ENCODE results near the gene CTNNA3. TPM values are rescaled to one million over a fixed set of nuclear protein-coding genes. Genes with fewer than 3 reads are reported as not detected.
A peak's percentile ranks its signal among the peaks of the same experiment; 100 is the strongest.

The CTNNA3 gene
- total RNA-seq, 1 experiment from 2014 or later: 0.20 TPM

GRCh38 chr10:66326876-66327275 lies 1369.1 kb downstream of the CTNNA3 start:
- Mint-ChIP-seq H3K27ac (ENCODE audit: unreplicated experiment) (no peak overlapping the region), H3K4me1 (ENCODE audit: low read depth, unreplicated experiment) (peaks cover 8% of the 10 kb centered on the region), H3K9me3 (ENCODE audit: unreplicated experiment) (no peaks in the 10 kb centered on the region), H3K27me3 (ENCODE audit: insufficient read depth, unreplicated experiment) (no peaks in the 10 kb centered on the region), H3K4me3 (ENCODE audit: unreplicated experiment) (no peak overlapping the region), H3K36me3 (ENCODE audit: insufficient read depth, unreplicated experiment) (peaks cover 5% of the 10 kb centered on the region)
- no peaks in the 10 kb centered on the region for H3K27me3 ChIP-seq (replicated peaks; ENCODE audit: control insufficient read depth, insufficient read depth, low read length)
- BruUV-seq (replicated peaks): no TSS peak
- no peaks in the 10 kb centered on the region for H3K9me3 ChIP-seq
- ChIA-PET POLR2A (no interaction called here), CTCF (no interaction called here)
- TF ChIP-seq, protein P1, sequence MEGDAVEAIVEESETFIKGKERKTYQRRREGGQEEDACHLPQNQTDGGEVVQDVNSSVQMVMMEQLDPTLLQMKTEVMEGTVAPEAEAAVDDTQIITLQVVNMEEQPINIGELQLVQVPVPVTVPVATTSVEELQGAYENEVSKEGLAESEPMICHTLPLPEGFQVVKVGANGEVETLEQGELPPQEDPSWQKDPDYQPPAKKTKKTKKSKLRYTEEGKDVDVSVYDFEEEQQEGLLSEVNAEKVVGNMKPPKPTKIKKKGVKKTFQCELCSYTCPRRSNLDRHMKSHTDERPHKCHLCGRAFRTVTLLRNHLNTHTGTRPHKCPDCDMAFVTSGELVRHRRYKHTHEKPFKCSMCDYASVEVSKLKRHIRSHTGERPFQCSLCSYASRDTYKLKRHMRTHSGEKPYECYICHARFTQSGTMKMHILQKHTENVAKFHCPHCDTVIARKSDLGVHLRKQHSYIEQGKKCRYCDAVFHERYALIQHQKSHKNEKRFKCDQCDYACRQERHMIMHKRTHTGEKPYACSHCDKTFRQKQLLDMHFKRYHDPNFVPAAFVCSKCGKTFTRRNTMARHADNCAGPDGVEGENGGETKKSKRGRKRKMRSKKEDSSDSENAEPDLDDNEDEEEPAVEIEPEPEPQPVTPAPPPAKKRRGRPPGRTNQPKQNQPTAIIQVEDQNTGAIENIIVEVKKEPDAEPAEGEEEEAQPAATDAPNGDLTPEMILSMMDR (IDR thresholded peaks at IDR 0.05; ENCODE audit: insufficient read depth in 1 of 2, low read depth in 1 of 2, low read length in 1 of 2, severe bottlenecking in 1 of 2, unreplicated experiment in 1 of 2): no peak
- DNase-seq: no peak
- peaks cover 6% of the 10 kb centered on the region; the same call in 1 of the 2 replicates for H3K4me1 ChIP-seq
- no peaks in the 10 kb centered on the region for H3K36me3 ChIP-seq (ENCODE audit: control insufficient read depth, insufficient read depth, low read length)
- no peak overlapping the region for H3K4me3 ChIP-seq (ENCODE audit: low read depth, low read length)
- intact Hi-C loops (cut with micrococcal nuclease; ENCODE audit: unreplicated experiment): no loop called here

GRCh38 chr10:66322777-66323176 lies 1373.2 kb downstream of the CTNNA3 start:
- Histone ChIP-seq H3K27me3 (replicated peaks; ENCODE audit: control insufficient read depth, insufficient read depth, low read length) (no peaks in the 10 kb centered on the region), H3K36me3 (ENCODE audit: control insufficient read depth, insufficient read depth, low read length) (no peaks in the 10 kb centered on the region), H3K9me3 (no peaks in the 10 kb centered on the region), H3K4me3 (ENCODE audit: low read depth, low read length) (no peak overlapping the region), H3K4me1 (peaks cover 8% of the 10 kb centered on the region; the same call in 1 of the 2 replicates)
- TF ChIP-seq, protein P1 (IDR thresholded peaks at IDR 0.05; ENCODE audit: insufficient read depth in 1 of 2, low read depth in 1 of 2, low read length in 1 of 2, severe bottlenecking in 1 of 2, unreplicated experiment in 1 of 2): no peak
- Mint-ChIP-seq H3K27ac (ENCODE audit: unreplicated experiment) (peak overlapping the region; percentile 72), H3K27me3 (ENCODE audit: insufficient read depth, unreplicated experiment) (no peaks in the 10 kb centered on the region), H3K36me3 (ENCODE audit: insufficient read depth, unreplicated experiment) (peaks cover 5% of the 10 kb centered on the region), H3K9me3 (ENCODE audit: unreplicated experiment) (no peaks in the 10 kb centered on the region), H3K4me1 (ENCODE audit: low read depth, unreplicated experiment) (peaks cover 11% of the 10 kb centered on the region), H3K4me3 (ENCODE audit: unreplicated experiment) (no peak overlapping the region)
- ChIA-PET CTCF (interaction anchor here (0.7 kb wide), 1 partner anchor 276 kb away, joined by 5 read pairs; no protein-coding TSS in a partner anchor), POLR2A (no interaction called here)
- no peak for DNase-seq
- no TSS peak for BruUV-seq (replicated peaks)
- intact Hi-C loops (cut with micrococcal nuclease; ENCODE audit: unreplicated experiment): no loop called here

DNA sequence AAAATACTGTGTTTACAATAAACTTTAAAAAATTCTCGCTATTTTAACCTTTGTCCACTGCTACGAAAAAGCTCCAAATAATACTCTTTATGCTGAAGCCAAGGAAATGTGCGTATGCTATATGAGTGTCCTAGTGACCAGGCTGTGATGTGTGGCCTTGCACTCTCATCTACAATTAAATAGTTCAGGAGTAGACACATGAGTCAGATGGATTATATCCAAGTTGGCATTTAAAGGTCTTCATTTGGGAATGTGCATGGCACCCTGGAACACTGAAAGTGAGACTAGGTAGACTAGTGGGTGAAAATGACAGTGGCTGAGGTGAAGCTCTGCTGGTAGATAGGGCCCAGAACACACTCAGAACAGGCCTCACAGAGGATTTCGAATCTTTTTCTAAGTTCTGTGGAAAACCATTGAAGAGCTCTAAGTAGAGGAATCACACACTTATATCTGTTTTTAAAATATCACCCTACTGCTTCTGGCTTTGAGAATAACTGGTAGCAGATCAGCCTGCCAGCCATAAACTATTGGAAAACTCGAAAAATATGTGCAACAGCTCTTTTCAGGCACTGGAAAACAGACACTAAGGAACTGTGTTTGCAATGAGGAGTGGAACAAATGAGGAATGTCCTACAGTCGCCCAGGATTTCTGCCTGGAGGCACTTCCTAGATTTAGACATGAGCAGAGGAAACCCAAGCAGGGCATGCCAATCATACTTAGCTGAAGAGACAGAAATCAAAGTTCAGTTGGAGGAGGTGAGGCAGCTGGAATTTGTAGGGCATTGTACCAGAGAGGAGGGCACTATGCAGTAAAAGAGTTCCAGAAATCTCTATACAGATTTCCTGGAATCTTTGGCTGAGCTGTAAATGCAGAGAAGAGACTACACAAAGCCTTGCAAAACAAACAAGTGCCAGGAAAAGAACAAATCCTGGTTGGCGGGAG lies 1374.0 kb downstream of the CTNNA3 start:
- no TSS peak for BruUV-seq (replicated peaks)
- no peaks in the 10 kb centered on the region for H3K9me3 Mint-ChIP-seq (ENCODE audit: unreplicated experiment)
- H3K27ac Mint-ChIP-seq (ENCODE audit: unreplicated experiment): peak overlapping the region; percentile 72
- no peaks in the 10 kb centered on the region for H3K27me3 Mint-ChIP-seq (ENCODE audit: insufficient read depth, unreplicated experiment)
- peaks cover 5% of the 10 kb centered on the region for H3K36me3 Mint-ChIP-seq (ENCODE audit: insufficient read depth, unreplicated experiment)
- ChIA-PET CTCF (no interaction called here), POLR2A (no interaction called here)
- TF ChIP-seq, protein P1 (IDR thresholded peaks at IDR 0.05; ENCODE audit: insufficient read depth in 1 of 2, low read depth in 1 of 2, low read length in 1 of 2, severe bottlenecking in 1 of 2, unreplicated experiment in 1 of 2): no peak
- Histone ChIP-seq H3K4me3 (ENCODE audit: low read depth, low read length) (no peak overlapping the region), H3K4me1 (peaks cover 8% of the 10 kb centered on the region; the same call in 1 of the 2 replicates), H3K9me3 (no peaks in the 10 kb centered on the region), H3K36me3 (ENCODE audit: control insufficient read depth, insufficient read depth, low read length) (no peaks in the 10 kb centered on the region), H3K27me3 (replicated peaks; ENCODE audit: control insufficient read depth, insufficient read depth, low read length) (no peaks in the 10 kb centered on the region)
- peak; percentile 32 to 58 for DNase-seq
- H3K4me3 Mint-ChIP-seq (ENCODE audit: unreplicated experiment): peak overlapping the region; percentile 16
- H3K4me1 Mint-ChIP-seq (ENCODE audit: low read depth, unreplicated experiment): peaks cover 11% of the 10 kb centered on the region
- intact Hi-C loops (cut with micrococcal nuclease; ENCODE audit: unreplicated experiment): no loop called here

All from Caco-2 (cell line).